Panc1 (cell line): ENCODE data around the gene FYN. TPM values are rescaled to one million over a fixed set of nuclear protein-coding genes. Genes with fewer than 3 reads are reported as not detected.

Experiments used
- ATAC-seq: fragments of 200-7000 bp; cut with Tn5 transposase; 2 replicates; pipeline ENCODE4 v1.9.1; 2020; ENCODE audit warnings: mild to moderate bottlenecking, moderate library complexity
- BruUV-seq: library from RNA; stranded (reverse); fragments of 400-500 nt; replicated peaks from 2 replicates; lab custom pipeline; 2021; lab: Mats Ljungman, UMichigan
- CTCF ChIA-PET: fragments of 300-600 bp; sonication (Branson Sonifier 250); formaldehyde crosslinking; loops from one replicate; lab custom pipeline; 2022; ENCODE audit warnings: antibody characterized with exemption; lab: Charles Lee
- POLR2A ChIA-PET: fragments of 300-600 bp; sonication (Branson Sonifier 250); formaldehyde crosslinking; loops from one replicate; lab custom pipeline; 2022; ENCODE audit warnings: antibody characterized with exemption; lab: Charles Lee
- DNase-seq: peaks from one replicate; pipeline ENCODE4 v3.0.0-alpha.2; 2010; ENCODE audit warnings: low read depth, low spot score
- H3K27ac ChIP-seq: 2 replicates; pipeline ENCODE4 v1.5.1; 2011; ENCODE audit warnings: mild to moderate bottlenecking, low read length, inconsistent platforms
- H3K27me3 ChIP-seq: fragments of 200-500 bp; sonication (Bioruptor generic); 2 replicates; pipeline ENCODE4 v1.6.0; 2014; ENCODE audit warnings: low read length, inconsistent platforms; ENCODE audit not compliant: control insufficient read depth, insufficient read depth
- H3K36me3 ChIP-seq: fragments of 200-500 bp; sonication (Bioruptor generic); 2 replicates; pipeline ENCODE4 v1.5.1; 2014; ENCODE audit warnings: inconsistent platforms, mild to moderate bottlenecking, low read length, moderate library complexity; ENCODE audit not compliant: control insufficient read depth, insufficient read depth
- H3K4me1 ChIP-seq: 2 replicates; pipeline ENCODE4 v1.5.1; 2011; ENCODE audit warnings: inconsistent platforms, mild to moderate bottlenecking, low read length, moderate library complexity; ENCODE audit not compliant: control insufficient read depth, insufficient read depth
- H3K4me3 ChIP-seq, 2 experiments: 2 replicates each; pipeline ENCODE4 v1.5.1; 2011 to 2012; ENCODE audit warnings: low read depth in 2 of 2, low read length in 2 of 2, mild to moderate bottlenecking in 2 of 2, inconsistent platforms in 1 of 2, moderate library complexity in 1 of 2
- H3K9me3 ChIP-seq: fragments of 200-500 bp; sonication (Bioruptor generic); 2 replicates; pipeline ENCODE4 v1.5.1; 2014; ENCODE audit warnings: low read depth, mild to moderate bottlenecking, inconsistent platforms, low read length, moderate library complexity; ENCODE audit not compliant: control insufficient read depth, insufficient read depth
- POLR2AphosphoS5 ChIP-seq: IDR thresholded peaks from 2 replicates; pipeline ENCODE4 v1.6.1; 2012; ENCODE audit warnings: mild to moderate bottlenecking, low read depth, low read length, moderate library complexity
- REST ChIP-seq, 2 experiments: IDR thresholded peaks; 2 replicates each; pipeline ENCODE4 v1.6.1; 2011 to 2012; ENCODE audit warnings: low read depth in 2 of 2, control low read depth in 1 of 2, low read length in 1 of 2, mild to moderate bottlenecking in 1 of 2, moderate library complexity in 1 of 2; ENCODE audit not compliant: insufficient read depth in 1 of 2
- SIN3A ChIP-seq: IDR thresholded peaks from 2 replicates; pipeline ENCODE4 v1.6.1; 2012; ENCODE audit warnings: low read depth, mild to moderate bottlenecking, low read length, moderate library complexity, borderline replicate concordance; ENCODE audit not compliant: insufficient read depth
- TCF7L2 ChIP-seq: IDR thresholded peaks from 2 replicates; pipeline ENCODE4 v1.6.1; 2011; ENCODE audit warnings: mild to moderate bottlenecking, low read depth, low read length, inconsistent platforms
- in situ Hi-C: cut with HindIII; loops from 2 replicates; pipeline ENCODE4 v1.10.0; 2016; ENCODE audit warnings: low sequenced_read_pairs, low pct_unique_long_range_greater_than_20kb
- intact Hi-C: fragments of 100-400 bp; cut with micrococcal nuclease; formaldehyde crosslinking; loops from one replicate; pipeline ENCODE4 v1.10.0; 2022; ENCODE audit not compliant: unreplicated experiment
- total RNA-seq: library from RNA; stranded (reverse); gene quantifications from one replicate; pipeline ENCODE4 v1.2.1, GENCODE V29; 2021; ENCODE audit not compliant: unreplicated experiment
- TF ChIP-seq, protein P1 (sequence below): fragments of 450-650 bp; IDR thresholded peaks from 2 replicates; pipeline ENCODE4 v1.5.1; 2017; ENCODE audit warnings: mild to moderate bottlenecking

FYN gene
- total RNA-seq, 1 experiment from 2014 or later = 4.2 TPM

DNA sequence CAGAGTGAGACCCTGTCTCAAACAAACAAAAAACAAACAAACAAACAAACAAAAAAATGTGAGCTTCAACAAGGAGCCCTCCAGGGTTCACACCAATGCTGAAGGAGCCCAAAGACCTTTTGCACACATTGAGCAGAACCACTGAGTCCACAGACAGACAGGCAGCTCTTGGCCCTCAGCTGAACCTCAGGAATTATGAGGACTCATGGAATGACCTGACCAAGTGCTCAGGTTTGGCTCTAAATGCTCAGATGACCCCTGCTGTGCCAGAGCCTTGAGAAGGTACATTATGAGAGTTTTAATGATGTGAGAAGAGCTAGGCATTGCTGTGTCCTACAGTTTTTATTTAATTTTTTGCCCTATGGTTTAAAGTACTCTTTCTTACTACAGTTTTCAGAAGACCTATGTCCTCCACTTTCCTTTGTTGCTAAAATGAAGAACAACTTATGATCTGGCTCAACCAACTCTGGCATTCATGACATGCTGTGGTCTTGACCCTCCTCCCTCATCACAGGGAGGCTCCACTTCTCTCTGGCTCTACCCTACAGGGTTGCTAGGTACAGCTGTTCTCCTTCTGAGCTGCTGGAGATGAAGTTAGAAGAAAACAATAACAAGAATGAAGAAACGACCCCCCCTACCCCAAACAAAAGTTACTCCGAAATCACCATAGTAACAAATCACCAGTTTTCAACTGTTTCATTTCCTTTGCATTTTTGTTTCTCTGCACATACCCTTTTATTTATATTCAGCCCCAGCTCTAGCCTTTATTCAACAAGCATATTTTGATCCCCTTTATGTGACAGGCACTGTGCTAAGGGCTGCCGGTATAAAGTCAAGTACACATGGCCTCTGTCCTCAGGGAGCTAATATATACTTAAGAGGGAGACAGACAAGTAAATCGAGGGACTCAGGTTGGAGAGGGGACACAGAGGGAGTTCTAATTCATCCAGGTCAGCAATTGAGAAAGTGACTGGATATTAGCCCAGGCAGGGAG is 138.9 kb downstream of the FYN start:
- Histone ChIP-seq H3K4me1 (no peaks in the 10 kb centered on the region), H3K36me3 (no peaks in the 10 kb centered on the region), H3K9me3 (no peaks in the 10 kb centered on the region), H3K27ac (no peak overlapping the region), H3K27me3 (peaks cover 14% of the 10 kb centered on the region), H3K4me3 (no peak overlapping the region)
- DNase-seq = no peak
- POLR2A ChIA-PET = no interaction called here
- TF ChIP-seq, protein P1, sequence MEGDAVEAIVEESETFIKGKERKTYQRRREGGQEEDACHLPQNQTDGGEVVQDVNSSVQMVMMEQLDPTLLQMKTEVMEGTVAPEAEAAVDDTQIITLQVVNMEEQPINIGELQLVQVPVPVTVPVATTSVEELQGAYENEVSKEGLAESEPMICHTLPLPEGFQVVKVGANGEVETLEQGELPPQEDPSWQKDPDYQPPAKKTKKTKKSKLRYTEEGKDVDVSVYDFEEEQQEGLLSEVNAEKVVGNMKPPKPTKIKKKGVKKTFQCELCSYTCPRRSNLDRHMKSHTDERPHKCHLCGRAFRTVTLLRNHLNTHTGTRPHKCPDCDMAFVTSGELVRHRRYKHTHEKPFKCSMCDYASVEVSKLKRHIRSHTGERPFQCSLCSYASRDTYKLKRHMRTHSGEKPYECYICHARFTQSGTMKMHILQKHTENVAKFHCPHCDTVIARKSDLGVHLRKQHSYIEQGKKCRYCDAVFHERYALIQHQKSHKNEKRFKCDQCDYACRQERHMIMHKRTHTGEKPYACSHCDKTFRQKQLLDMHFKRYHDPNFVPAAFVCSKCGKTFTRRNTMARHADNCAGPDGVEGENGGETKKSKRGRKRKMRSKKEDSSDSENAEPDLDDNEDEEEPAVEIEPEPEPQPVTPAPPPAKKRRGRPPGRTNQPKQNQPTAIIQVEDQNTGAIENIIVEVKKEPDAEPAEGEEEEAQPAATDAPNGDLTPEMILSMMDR = no peak
- TF ChIP-seq TCF7L2 (no peak), POLR2AphosphoS5 (no peak), SIN3A (no peak), REST (IDR thresholded peaks at IDR 0.05; ENCODE audit: insufficient read depth in 1 of 2, low read depth in 2 of 2, low read length in 1 of 2) (no peak)
- intact Hi-C loops (no loop called here), in situ Hi-C loops (no loop called here)
- ATAC-seq = no peak
- BruUV-seq = no TSS peak
- CTCF ChIA-PET = interaction anchor here (0.5 to 1.4 kb wide), 2 partner anchors 22 to 294 kb away, joined by 3 read pairs; no protein-coding TSS in a partner anchor

DNA sequence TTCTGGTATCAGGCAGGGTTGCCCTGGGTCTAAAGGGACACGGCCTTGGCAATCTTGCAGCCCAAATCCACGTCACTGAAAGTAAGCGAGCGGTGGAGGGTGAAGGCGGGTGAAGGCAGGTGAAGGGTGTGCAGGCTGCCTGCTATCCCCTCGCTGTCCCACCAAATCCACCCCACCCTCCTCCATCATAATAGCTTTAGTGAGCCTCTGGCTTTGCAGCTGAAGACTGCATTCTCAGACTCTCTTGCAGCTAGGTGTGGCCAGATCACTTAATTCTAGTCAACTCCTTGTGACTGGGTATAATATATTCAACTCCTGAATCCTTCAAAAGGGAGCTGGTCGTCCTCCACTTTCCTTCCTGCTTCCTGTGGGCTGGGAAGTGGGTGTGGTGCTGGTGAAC is 140.9 kb downstream of the FYN start:
- in situ Hi-C loops = no loop called here
- Histone ChIP-seq H3K4me3 (no peak overlapping the region), H3K4me1 (no peaks in the 10 kb centered on the region), H3K27me3 (peaks cover 8% of the 10 kb centered on the region; the same call in 1 of the 2 replicates), H3K36me3 (no peaks in the 10 kb centered on the region), H3K27ac (no peak overlapping the region), H3K9me3 (no peaks in the 10 kb centered on the region)
- intact Hi-C loops = no loop called here
- no TSS peak for BruUV-seq
- POLR2A ChIA-PET = no interaction called here
- TF ChIP-seq, protein P1 = no peak
- TF ChIP-seq REST (IDR thresholded peaks at IDR 0.05; ENCODE audit: insufficient read depth in 1 of 2, low read depth in 2 of 2, low read length in 1 of 2) = no peak
- TF ChIP-seq SIN3A = no peak
- TF ChIP-seq TCF7L2 = no peak
- TF ChIP-seq POLR2AphosphoS5 = no peak
- CTCF ChIA-PET = no interaction called here
- no peak for ATAC-seq
- DNase-seq = no peak
